HEK293 (cell line): ENCODE results near the gene TMEM255B.
A peak's percentile ranks its signal among the peaks of the same experiment; 100 is the strongest.
"Not testable (repeated sequence)": the region's sequence is repeated elsewhere in the genome, so short reads cannot be mapped to it uniquely, and the experiment has no call there.

Source experiments
- CTCF ChIA-PET: fragments of 350-600 bp; formaldehyde crosslinking; extraction: SDS; loops from one replicate; lab custom pipeline; 2021; ENCODE audit warnings: antibody characterized with exemption; lab: Yijun Ruan, JAX
- POLR2A ChIA-PET: fragments of 300-600 bp; formaldehyde crosslinking; extraction: SDS; loops from one replicate; lab custom pipeline; 2020; ENCODE audit warnings: antibody characterized with exemption, inconsistent platforms; lab: Yijun Ruan, JAX
- H3K27ac ChIP-seq: fragments of 200-500 bp; sonication (Bioruptor generic); 2 replicates; pipeline ENCODE4 v1.5.1; 2014; ENCODE audit warnings: low read depth, low read length, control low read depth, inconsistent platforms; ENCODE audit errors: extremely low read depth
- H3K36me3 ChIP-seq, 2 experiments: fragments of 200-500 bp in 1 of 2; sonication (Bioruptor generic) in 1 of 2; 1 replicate in 1 of 2; 2 replicates in 1 of 2; pipeline ENCODE4 v1.5.1; 2014 to 2017; ENCODE audit warnings: inconsistent platforms in 2 of 2, low read length in 2 of 2; ENCODE audit not compliant: control insufficient read depth in 2 of 2, insufficient read depth in 1 of 2
- H3K4me1 ChIP-seq: fragments of 200-500 bp; sonication (Bioruptor generic); 2 replicates; pipeline ENCODE4 v1.5.1; 2014; ENCODE audit warnings: mild to moderate bottlenecking, low read length, inconsistent platforms; ENCODE audit not compliant: control insufficient read depth, insufficient read depth
- H3K4me3 ChIP-seq: 2 replicates; pipeline ENCODE4 v1.5.1; 2011; ENCODE audit warnings: low read depth, mild to moderate bottlenecking, control low read depth, low read length, moderate library complexity
- H3K9me3 ChIP-seq: fragments of 200-500 bp; sonication (Bioruptor generic); 2 replicates; pipeline ENCODE4 v1.5.1; 2014; ENCODE audit warnings: low read depth, low read length, inconsistent platforms; ENCODE audit not compliant: control insufficient read depth, insufficient read depth
- AEBP2 ChIP-seq: fragments of 450-650 bp; formaldehyde crosslinking; IDR thresholded peaks from 2 replicates; pipeline ENCODE4 v1.5.1; 2016; ENCODE audit warnings: missing biosample characterization, missing genetic modification characterization, borderline replicate concordance
- ATF2 ChIP-seq: fragments of 450-650 bp; formaldehyde crosslinking; IDR thresholded peaks from 2 replicates; pipeline ENCODE4 v1.5.1; 2016; ENCODE audit warnings: missing biosample characterization, missing genetic modification characterization, low read depth
- GFI1B ChIP-seq: fragments of 450-650 bp; formaldehyde crosslinking; IDR thresholded peaks from 2 replicates; pipeline ENCODE4 v1.5.1; 2016; ENCODE audit warnings: missing biosample characterization, missing genetic modification characterization
- OSR2 ChIP-seq: fragments of 450-650 bp; formaldehyde crosslinking; IDR thresholded peaks from 2 replicates; pipeline ENCODE4 v1.5.1; 2016; ENCODE audit warnings: missing biosample characterization, missing genetic modification characterization
- PRDM10 ChIP-seq: fragments of 450-650 bp; formaldehyde crosslinking; IDR thresholded peaks from 2 replicates; pipeline ENCODE4 v1.5.1; 2016; ENCODE audit warnings: missing biosample characterization, missing genetic modification characterization
- RBAK ChIP-seq: fragments of 450-650 bp; formaldehyde crosslinking; IDR thresholded peaks from 2 replicates; pipeline ENCODE4 v1.5.1; 2016; ENCODE audit warnings: missing biosample characterization, missing genetic modification characterization
- SALL2 ChIP-seq: fragments of 450-650 bp; formaldehyde crosslinking; IDR thresholded peaks from 2 replicates; pipeline ENCODE4 v1.5.0; 2017; ENCODE audit warnings: missing biosample characterization, mild to moderate bottlenecking, missing genetic modification characterization, borderline replicate concordance
- ZNF248 ChIP-seq: fragments of 450-650 bp; formaldehyde crosslinking; IDR thresholded peaks from 2 replicates; pipeline ENCODE4 v1.5.1; 2017; ENCODE audit warnings: missing biosample characterization, missing genetic modification characterization
- ZNF274 ChIP-seq, 2 experiments: fragments of 200-500 bp in 1 of 2; fragments of 450-650 bp in 1 of 2; sonication (Bioruptor generic) in 1 of 2; formaldehyde crosslinking in 1 of 2; IDR thresholded peaks; 2 replicates each; pipeline versions ENCODE4 v1.5.1 to v1.6.1; 2014 to 2016; ENCODE audit warnings: borderline replicate concordance in 1 of 2, inconsistent platforms in 1 of 2, low read length in 1 of 2, missing biosample characterization in 1 of 2, missing genetic modification characterization in 1 of 2
- ZNF292 ChIP-seq: fragments of 450-650 bp; formaldehyde crosslinking; IDR thresholded peaks from 2 replicates; pipeline ENCODE4 v1.5.1; 2016; ENCODE audit warnings: low read depth, missing biosample characterization, missing genetic modification characterization, borderline replicate concordance
- ZNF341 ChIP-seq: fragments of 450-650 bp; formaldehyde crosslinking; IDR thresholded peaks from 2 replicates; pipeline ENCODE4; 2016; ENCODE audit warnings: low read depth, missing biosample characterization, missing genetic modification characterization
- ZNF423 ChIP-seq: fragments of 450-650 bp; formaldehyde crosslinking; IDR thresholded peaks from 2 replicates; pipeline ENCODE4 v1.5.1; 2016; ENCODE audit warnings: missing biosample characterization, missing genetic modification characterization
- ZNF426 ChIP-seq: fragments of 450-650 bp; formaldehyde crosslinking; IDR thresholded peaks from 2 replicates; pipeline ENCODE4 v1.5.1; 2017; ENCODE audit warnings: missing biosample characterization, missing genetic modification characterization, mild to moderate bottlenecking, inconsistent platforms, moderate library complexity
- ZNF48 ChIP-seq: fragments of 450-650 bp; formaldehyde crosslinking; IDR thresholded peaks from 2 replicates; pipeline ENCODE4 v1.5.1; 2016; ENCODE audit warnings: missing biosample characterization, missing genetic modification characterization
- ZNF549 ChIP-seq: fragments of 450-650 bp; IDR thresholded peaks from 2 replicates; pipeline ENCODE4 v1.5.1; 2018; ENCODE audit warnings: missing biosample characterization, missing genetic modification characterization, mild to moderate bottlenecking, inconsistent platforms, moderate library complexity
- ZNF623 ChIP-seq: fragments of 450-650 bp; formaldehyde crosslinking; IDR thresholded peaks from 2 replicates; pipeline ENCODE4 v1.5.1; 2016; ENCODE audit warnings: missing biosample characterization, missing genetic modification characterization
- ZNF837 ChIP-seq: fragments of 450-650 bp; formaldehyde crosslinking; IDR thresholded peaks from 2 replicates; pipeline ENCODE4 v1.5.1; 2016; ENCODE audit warnings: missing biosample characterization, missing genetic modification characterization
- ZSCAN4 ChIP-seq: fragments of 450-650 bp; formaldehyde crosslinking; IDR thresholded peaks from 2 replicates; pipeline ENCODE4 v1.5.1; 2017; ENCODE audit warnings: missing biosample characterization, missing genetic modification characterization
- ZXDB ChIP-seq: fragments of 450-650 bp; formaldehyde crosslinking; IDR thresholded peaks from 2 replicates; pipeline ENCODE4 v1.5.1; 2016; ENCODE audit warnings: missing biosample characterization, missing genetic modification characterization

Gene TMEM255B

GRCh38 chr13:113750554-113751399, 8.2 kb upstream of the TMEM255B start:
- Histone ChIP-seq H3K4me3 (no peak overlapping the region), H3K27ac (no peak overlapping the region), H3K9me3 (no peaks in the 10 kb centered on the region), H3K4me1 (no peaks in the 10 kb centered on the region), H3K36me3 (no peaks in the 10 kb centered on the region)
- ChIA-PET POLR2A (no interaction called here), CTCF (interaction anchor here (0.6 kb wide), 1 partner anchor 51 kb away, joined by 3 read pairs; no protein-coding TSS in a partner anchor)
- TF ChIP-seq ZSCAN4 (peak; percentile 86), RBAK (no peak), ZNF48 (0 out of 2 replicates have a peak, but pooled peaks have one; percentile 35)

- no peak overlapping the region for H3K4me3 ChIP-seq
- H3K4me1 ChIP-seq: no peaks in the 10 kb centered on the region
- CTCF ChIA-PET: interaction anchor here (0.6 kb wide), 1 partner anchor 51 kb away, joined by 3 read pairs; no protein-coding TSS in a partner anchor
- H3K9me3 ChIP-seq: no peaks in the 10 kb centered on the region
- TF ChIP-seq ZNF837 (tag by site-specific recombination) (no peak), OSR2 (tag by site-specific recombination) (no peak), ZNF292 (tag by site-specific recombination) (no peak), SALL2 (no peak), PRDM10 (tag by site-specific recombination) (no peak), ZNF426 (tag by site-specific recombination) (no peak), ZXDB (no peak), ZNF341 (no peak), GFI1B (tag by site-specific recombination) (no peak), ZNF274 (IDR thresholded peaks at IDR 0.05; ENCODE audit: low read length) (no peak), ZNF274 (tag by site-specific recombination; IDR thresholded peaks at IDR 0.05; ENCODE audit: borderline replicate concordance) (no peak), AEBP2 (tag by site-specific recombination) (no peak), ZNF423 (tag by site-specific recombination) (no peak), ZNF248 (tag by site-specific recombination) (no peak), ATF2 (tag by site-specific recombination) (no peak), ZNF549 (tag by site-specific recombination) (no peak), ZNF623 (no peak)
- no peak overlapping the region for H3K27ac ChIP-seq
- POLR2A ChIA-PET: no interaction called here
- no peaks in the 10 kb centered on the region for H3K36me3 ChIP-seq
Observed at GRCh38 chr13:113751491-113751890, 7.5 kb upstream of the TMEM255B start.

GRCh38 chr13:113752211-113752986, 6.6 kb upstream of the TMEM255B start:
- H3K4me1 ChIP-seq, H3K27ac ChIP-seq, POLR2A ChIA-PET, H3K36me3 ChIP-seq, H3K4me3 ChIP-seq, H3K9me3 ChIP-seq, CTCF ChIA-PET: not testable (repeated sequence)
